ENCODE data around the gene TTLL6.

DNA sequence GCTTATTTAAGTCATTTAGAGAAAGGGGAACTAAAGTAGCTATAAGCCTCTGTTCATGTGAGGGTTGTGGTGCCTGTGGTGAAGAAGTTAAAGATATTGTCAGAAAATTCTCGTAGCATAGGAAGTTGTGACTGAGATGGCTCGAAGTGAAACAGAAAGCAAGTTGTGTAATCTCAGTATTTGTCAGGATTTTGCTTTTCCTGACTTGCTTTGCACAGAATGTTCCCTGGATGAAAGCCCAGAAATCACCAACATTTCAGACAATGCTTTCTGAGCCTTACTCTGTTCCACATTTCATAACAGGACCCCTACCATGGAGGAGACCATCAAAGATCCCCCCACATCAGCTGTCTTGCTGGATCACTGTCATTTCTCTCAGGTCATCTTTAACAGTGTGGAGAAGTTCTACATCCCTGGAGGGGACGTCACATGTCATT, 24.4 kb upstream of the TTLL6 start:
- TF ChIP-seq EZH2 (IDR thresholded peaks at IDR 0.05; ENCODE audit: insufficient read depth, poor library complexity, severe bottlenecking) (no peak), EZH2phosphoT487 (IDR thresholded peaks at IDR 0.05; ENCODE audit: insufficient read depth, low read depth) (no peak)
